CD4-positive, alpha-beta T cell (primary cell): ENCODE measurements around the gene LSR. TPM values are rescaled to one million over a fixed set of nuclear protein-coding genes. Genes with fewer than 3 reads are reported as not detected.
"Not testable (repeated sequence)": the region's sequence is repeated elsewhere in the genome, so short reads cannot be mapped to it uniquely, and the experiment has no call there.

ENCODE experiments used
- ATAC-seq: fragments of 200-7000 bp; cut with Tn5 transposase; one replicate; pipeline ENCODE4 v1.10.0; 2022; ENCODE audit warnings: mild to moderate bottlenecking; ENCODE audit not compliant: poor library complexity
- CTCF ChIA-PET: fragments of 350-600 bp; sonication (Branson Sonifier 250); formaldehyde crosslinking; loops from one replicate; lab custom pipeline; 2021; ENCODE audit warnings: antibody characterized with exemption, inconsistent platforms; lab: Charles Lee
- POLR2A ChIA-PET: fragments of 350-600 bp; sonication (Branson Sonifier 250); formaldehyde crosslinking; loops from one replicate; lab custom pipeline; 2021; ENCODE audit warnings: antibody characterized with exemption, inconsistent platforms; lab: Charles Lee
- DNase-seq, 14 experiments: peaks; one replicate each; pipeline ENCODE4 v3.0.0-alpha.2; 2013 to 2020; ENCODE audit warnings: mixed read lengths in 2 of 14
- H3K27ac ChIP-seq, 2 donors: one replicate each; pipeline versions ENCODE4 v1.5.1 to v1.7.0; 2013; ENCODE audit warnings: low read length in 2 of 2, low read depth in 1 of 2, mild to moderate bottlenecking in 1 of 2
- H3K27me3 ChIP-seq, 2 experiments: 1 replicate in 1 of 2; 2 replicates in 1 of 2; pipeline versions ENCODE4 v1.6.1 to v1.7.0; 2013; ENCODE audit warnings: low read length in 2 of 2, control low read depth in 1 of 2, mild to moderate bottlenecking in 1 of 2, moderate library complexity in 1 of 2; ENCODE audit not compliant: insufficient read depth in 2 of 2, control insufficient read depth in 1 of 2
- H3K36me3 ChIP-seq: one replicate; pipeline ENCODE4 v1.6.1; 2013; ENCODE audit warnings: low read length, control low read depth; ENCODE audit not compliant: insufficient read depth
- H3K4me1 ChIP-seq: one replicate; pipeline ENCODE4 v1.6.1; 2013; ENCODE audit warnings: low read length, control low read depth; ENCODE audit not compliant: insufficient read depth
- H3K4me3 ChIP-seq: one replicate; pipeline ENCODE4 v1.5.1; 2013; ENCODE audit warnings: mild to moderate bottlenecking, low read length, moderate library complexity
- H3K9me3 ChIP-seq, 2 experiments: 1 replicate in 1 of 2; 2 replicates in 1 of 2; pipeline versions ENCODE4 v1.6.1 to v1.7.0; 2013; ENCODE audit warnings: low read length in 2 of 2, mild to moderate bottlenecking in 2 of 2, control low read depth in 1 of 2, moderate library complexity in 1 of 2; ENCODE audit not compliant: control insufficient read depth in 1 of 2, insufficient read depth in 1 of 2
- H3K27ac Mint-ChIP-seq: one replicate; pipeline ENCODE4 v1.8.0; 2020; ENCODE audit warnings: mixed read lengths
- H3K27me3 Mint-ChIP-seq: one replicate; pipeline ENCODE4 v1.8.0; 2021; ENCODE audit warnings: mixed read lengths
- H3K36me3 Mint-ChIP-seq: one replicate; pipeline ENCODE4 v1.8.0; 2021; ENCODE audit warnings: low read depth, mixed read lengths
- H3K4me1 Mint-ChIP-seq: one replicate; pipeline ENCODE4 v1.8.0; 2021; ENCODE audit warnings: low read depth, mixed read lengths
- H3K4me3 Mint-ChIP-seq: one replicate; pipeline ENCODE4 v1.8.0; 2020; ENCODE audit warnings: mild to moderate bottlenecking, mixed read lengths
- H3K9me3 Mint-ChIP-seq: one replicate; pipeline ENCODE4 v1.8.0; 2020; ENCODE audit warnings: mixed read lengths
- CTCF ChIP-seq: fragments of 200-600 bp; IDR thresholded peaks from one replicate; pipeline ENCODE4 v1.8.0; 2022; ENCODE audit warnings: antibody characterized with exemption, mild to moderate bottlenecking
- intact Hi-C, 2 experiments: fragments of 100-400 bp; cut with DNase I in 1 of 2; cut with micrococcal nuclease in 1 of 2; formaldehyde crosslinking; loops; one replicate each; pipeline versions ENCODE4 v1.15.1 to v1.9.0; 2023 to 2025; cut with DNase I, micrococcal nuclease
- total RNA-seq, 174 experiments: library from RNA in 2 of 174; stranded (reverse) in 2 of 174; gene quantifications; one replicate each; pipeline ENCODE4 v1.2.3 and lab custom pipeline; 2021 to 2026

Gene LSR
- total RNA-seq, 2 experiments from 2014 or later = 45.0 to 47.9 TPM

GRCh38 chr19:35219008-35219407 is 29.8 kb upstream of the LSR start:
- H3K36me3 ChIP-seq = no peaks in the 10 kb centered on the region
- H3K9me3 ChIP-seq = peaks cover 0 to 13% of the 10 kb centered on the region in 2 experiments
- TF ChIP-seq CTCF = no peak
- peaks cover 3% of the 10 kb centered on the region for H3K9me3 Mint-ChIP-seq
- peaks cover 61% of the 10 kb centered on the region for H3K4me1 ChIP-seq
- no peak overlapping the region for H3K27ac ChIP-seq
- POLR2A ChIA-PET = interaction anchor here (1.9 to 5.7 kb wide), 2 partner anchors 13 to 65 kb away, joined by 5 to 36 read pairs; no protein-coding TSS in a partner anchor
- no peak overlapping the region for H3K4me3 Mint-ChIP-seq
- peaks cover 53% of the 10 kb centered on the region for H3K4me1 Mint-ChIP-seq
- CTCF ChIA-PET = no interaction called here
- H3K4me3 ChIP-seq = no peak overlapping the region
- ATAC-seq (no peak), DNase-seq (no peak)
- peak overlapping the region; percentile 0 for H3K27ac Mint-ChIP-seq
- no peaks in the 10 kb centered on the region for H3K36me3 Mint-ChIP-seq
- no peaks in the 10 kb centered on the region for H3K27me3 ChIP-seq
- H3K27me3 Mint-ChIP-seq = no peaks in the 10 kb centered on the region
- intact Hi-C loops = loop anchor here (5.0 to 10.0 kb wide), 2 partner anchors 46 to 48 kb away; partner anchors contain the start of gene USF2 (in 2 of the 2)

- peaks cover 0 to 13% of the 10 kb centered on the region in 2 experiments for H3K9me3 ChIP-seq
- peaks cover 43% of the 10 kb centered on the region for H3K4me1 Mint-ChIP-seq
- CTCF ChIA-PET = interaction anchor here (1.1 kb wide), 1 partner anchor 85 kb away, joined by 3 read pairs; the partner anchor contains the start of gene LGI4
- no peak overlapping the region for H3K4me3 ChIP-seq
- no peaks in the 10 kb centered on the region for H3K36me3 Mint-ChIP-seq
- H3K27me3 ChIP-seq = no peaks in the 10 kb centered on the region
- ATAC-seq (peak; percentile 31), DNase-seq (no peak)
- H3K27ac Mint-ChIP-seq = peak overlapping the region; percentile 32
- intact Hi-C loops = no loop called here
- H3K4me3 Mint-ChIP-seq = peak overlapping the region; percentile 0
- H3K27ac ChIP-seq = no peak overlapping the region
- POLR2A ChIA-PET = interaction anchor here (1.4 kb wide), 1 partner anchor 9 kb away, joined by 8 read pairs; no protein-coding TSS in a partner anchor
- no peaks in the 10 kb centered on the region for H3K36me3 ChIP-seq
- H3K4me1 ChIP-seq = peaks cover 58% of the 10 kb centered on the region
- no peak for TF ChIP-seq CTCF
- peaks cover 3% of the 10 kb centered on the region for H3K9me3 Mint-ChIP-seq
- H3K27me3 Mint-ChIP-seq = no peaks in the 10 kb centered on the region
Observed at GRCh38 chr19:35220315-35220921, 28.4 kb upstream of the LSR start.

GRCh38 chr19:35220973-35221590 is 27.7 kb upstream of the LSR start:
- Mint-ChIP-seq H3K4me1 (peaks cover 43% of the 10 kb centered on the region), H3K27ac (peak overlapping the region; percentile 32), H3K4me3 (peak overlapping the region; percentile 0)
- Histone ChIP-seq H3K9me3 (peaks cover 0 to 13% of the 10 kb centered on the region in 2 experiments), H3K4me1 (peaks cover 57% of the 10 kb centered on the region)
- H3K36me3 ChIP-seq, DNase-seq, H3K4me3 ChIP-seq, H3K27me3 Mint-ChIP-seq, ATAC-seq, H3K9me3 Mint-ChIP-seq, H3K27me3 ChIP-seq, H3K27ac ChIP-seq, H3K36me3 Mint-ChIP-seq, intact Hi-C loops: not testable (repeated sequence)
- POLR2A ChIA-PET = interaction anchor here (1.4 kb wide), 1 partner anchor 9 kb away, joined by 8 read pairs; no protein-coding TSS in a partner anchor
- CTCF ChIA-PET = interaction anchor here (1.1 kb wide), 1 partner anchor 86 kb away, joined by 3 read pairs; the partner anchor contains the start of gene LGI4
